Kidney epithelial cell (primary cell): ENCODE measurements around the gene RAB3GAP1. TPM values are rescaled to one million over a fixed set of nuclear protein-coding genes. Genes with fewer than 3 reads are reported as not detected.

ENCODE experiments used
- DNase-seq: peaks from one replicate; pipeline ENCODE4 v3.0.0-alpha.2; 2010; ENCODE audit warnings: low read depth
- H3K27me3 ChIP-seq: 2 replicates; pipeline ENCODE4 v1.6.0; 2011; ENCODE audit warnings: low read length; ENCODE audit not compliant: control insufficient read depth, insufficient read depth
- H3K36me3 ChIP-seq: 2 replicates; pipeline ENCODE4 v1.5.1; 2011; ENCODE audit warnings: low read length; ENCODE audit not compliant: control insufficient read depth, insufficient read depth
- H3K4me3 ChIP-seq: 2 replicates; pipeline ENCODE4 v1.5.1; 2011; ENCODE audit warnings: low read depth, mild to moderate bottlenecking, control low read depth, low read length
- total RNA-seq: library from RNA; depleted of rRNA; stranded (reverse); fragments of >200 nt; gene quantifications from 2 replicates; pipeline ENCODE4 v1.2.3, GENCODE V29; 2015
- TF ChIP-seq, protein P1 (sequence below): IDR thresholded peaks from 2 replicates; pipeline ENCODE4 v1.5.1; 2011; ENCODE audit warnings: mild to moderate bottlenecking, moderate library complexity, low read length, control low read depth, inconsistent platforms; ENCODE audit not compliant: insufficient read depth, poor library complexity, severe bottlenecking

Gene RAB3GAP1
- total RNA-seq, 1 donor from 2014 or later = 48.2 TPM

- no peaks in the 10 kb centered on the region for H3K36me3 ChIP-seq
- H3K27me3 ChIP-seq = no peaks in the 10 kb centered on the region
- H3K4me3 ChIP-seq = no peak overlapping the region
- TF ChIP-seq, protein P1, sequence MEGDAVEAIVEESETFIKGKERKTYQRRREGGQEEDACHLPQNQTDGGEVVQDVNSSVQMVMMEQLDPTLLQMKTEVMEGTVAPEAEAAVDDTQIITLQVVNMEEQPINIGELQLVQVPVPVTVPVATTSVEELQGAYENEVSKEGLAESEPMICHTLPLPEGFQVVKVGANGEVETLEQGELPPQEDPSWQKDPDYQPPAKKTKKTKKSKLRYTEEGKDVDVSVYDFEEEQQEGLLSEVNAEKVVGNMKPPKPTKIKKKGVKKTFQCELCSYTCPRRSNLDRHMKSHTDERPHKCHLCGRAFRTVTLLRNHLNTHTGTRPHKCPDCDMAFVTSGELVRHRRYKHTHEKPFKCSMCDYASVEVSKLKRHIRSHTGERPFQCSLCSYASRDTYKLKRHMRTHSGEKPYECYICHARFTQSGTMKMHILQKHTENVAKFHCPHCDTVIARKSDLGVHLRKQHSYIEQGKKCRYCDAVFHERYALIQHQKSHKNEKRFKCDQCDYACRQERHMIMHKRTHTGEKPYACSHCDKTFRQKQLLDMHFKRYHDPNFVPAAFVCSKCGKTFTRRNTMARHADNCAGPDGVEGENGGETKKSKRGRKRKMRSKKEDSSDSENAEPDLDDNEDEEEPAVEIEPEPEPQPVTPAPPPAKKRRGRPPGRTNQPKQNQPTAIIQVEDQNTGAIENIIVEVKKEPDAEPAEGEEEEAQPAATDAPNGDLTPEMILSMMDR = no peak
- DNase-seq = no peak
Observed at GRCh38 chr2:135202751-135203150, 150.7 kb downstream of the RAB3GAP1 start.

DNA sequence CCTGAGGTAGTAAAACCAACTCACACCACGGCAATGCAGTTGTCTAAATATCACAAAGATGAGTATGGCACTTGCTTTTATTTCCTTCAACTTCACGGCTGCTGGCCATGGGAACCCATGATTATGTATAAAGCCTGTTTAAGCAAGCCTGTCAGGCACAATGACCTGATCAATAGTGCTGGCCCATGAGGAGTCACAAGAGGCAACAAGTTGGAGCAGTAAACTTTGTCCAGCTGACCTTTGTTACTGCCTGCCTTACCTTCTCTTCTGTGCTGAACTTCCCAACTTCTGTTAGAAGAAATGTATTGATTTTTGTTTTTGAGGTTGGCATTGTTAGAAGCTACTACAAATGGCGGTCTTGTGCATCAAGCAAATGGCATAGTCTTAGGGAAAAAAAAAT lies 151.9 kb downstream of the RAB3GAP1 start:
- Histone ChIP-seq H3K36me3 (no peaks in the 10 kb centered on the region), H3K27me3 (no peaks in the 10 kb centered on the region), H3K4me3 (no peak overlapping the region)
- DNase-seq = no peak
- TF ChIP-seq, protein P1 = no peak

- TF ChIP-seq, protein P1 = no peak
- Histone ChIP-seq H3K4me3 (no peak overlapping the region), H3K27me3 (no peaks in the 10 kb centered on the region), H3K36me3 (no peaks in the 10 kb centered on the region)
- DNase-seq = peak; percentile 10
Observed at GRCh38 chr2:135208016-135208415, 155.9 kb downstream of the RAB3GAP1 start.

DNA sequence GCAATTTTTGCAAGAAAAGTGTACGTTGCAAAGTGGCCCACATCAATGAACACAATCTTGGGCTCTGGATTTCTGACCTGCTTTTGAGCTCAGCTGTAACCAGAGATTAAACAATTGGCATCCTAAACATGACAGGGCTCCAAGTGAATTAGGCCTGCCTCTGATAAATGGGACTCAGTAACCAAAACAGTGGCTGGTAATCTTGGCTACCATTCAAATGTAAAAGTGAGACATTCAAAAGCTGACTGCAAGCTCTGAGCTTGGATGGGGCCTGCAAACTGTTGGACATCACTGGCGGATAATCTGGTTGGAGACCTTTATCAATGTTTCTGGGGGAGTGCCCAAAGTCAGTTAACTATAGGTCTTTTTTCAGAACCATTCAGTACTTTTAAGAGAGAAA lies 160.7 kb downstream of the RAB3GAP1 start:
- no peak overlapping the region for H3K4me3 ChIP-seq
- TF ChIP-seq, protein P1 = no peak
- DNase-seq = no peak
- H3K36me3 ChIP-seq = no peaks in the 10 kb centered on the region
- H3K27me3 ChIP-seq = no peaks in the 10 kb centered on the region

DNA sequence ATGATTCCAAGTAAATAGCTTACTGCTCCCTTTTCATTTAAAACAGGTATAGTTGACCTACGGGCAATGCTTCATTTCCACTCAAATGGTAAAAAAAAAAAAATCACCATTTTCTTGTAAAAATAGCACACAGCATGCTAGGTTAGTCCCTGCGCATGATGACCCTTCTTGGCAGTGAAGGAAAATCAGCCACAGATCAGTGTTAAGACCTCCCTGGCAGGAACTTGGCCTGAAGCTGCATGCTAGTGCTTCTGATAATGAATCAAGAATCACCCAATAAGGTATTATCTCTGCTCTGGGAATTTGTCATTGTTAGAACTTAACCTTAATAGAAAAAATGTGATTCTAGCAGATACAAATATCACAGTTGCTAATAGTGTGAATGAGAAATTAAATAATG lies 166.3 kb downstream of the RAB3GAP1 start:
- no peak for DNase-seq
- no peaks in the 10 kb centered on the region for H3K27me3 ChIP-seq
- TF ChIP-seq, protein P1 = no peak
- H3K36me3 ChIP-seq = no peaks in the 10 kb centered on the region
- H3K4me3 ChIP-seq = no peak overlapping the region

DNA sequence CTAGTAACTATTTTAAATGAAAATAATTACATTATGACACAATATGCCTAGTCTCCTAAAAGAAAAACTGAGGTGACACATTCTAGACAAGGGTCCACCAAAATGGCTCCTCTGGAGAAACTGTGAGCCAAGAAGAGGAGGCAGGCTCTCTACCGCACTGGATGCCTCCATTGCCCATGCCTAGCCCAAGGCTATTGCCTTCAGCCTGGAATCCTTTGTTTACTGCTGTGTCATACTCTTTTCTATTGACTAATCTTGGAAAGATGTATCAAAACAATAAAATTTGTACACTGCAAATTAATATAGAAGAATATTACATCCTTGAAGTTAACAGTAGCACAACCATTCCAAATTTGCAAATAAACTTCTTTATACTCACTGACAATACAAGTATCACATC lies 167.1 kb downstream of the RAB3GAP1 start:
- Histone ChIP-seq H3K27me3 (no peaks in the 10 kb centered on the region), H3K36me3 (no peaks in the 10 kb centered on the region), H3K4me3 (no peak overlapping the region)
- DNase-seq = no peak
- TF ChIP-seq, protein P1 = no peak
